T-helper 2 cell treated with Interferon-gamma antibody and Interleukin-4, amounts not matched to agents 100 ng/mL and 5 ng/mL, for 36 hours (primary cell): ENCODE results near the gene HMX1. TPM values are rescaled to one million over a fixed set of nuclear protein-coding genes. Genes with fewer than 3 reads are reported as not detected.

Experiments used
- intact Hi-C: fragments of 100-400 bp; cut with micrococcal nuclease; formaldehyde crosslinking; loops from one replicate; pipeline ENCODE4 v1.15.1; 2023
- total RNA-seq: library from RNA; stranded (reverse); gene quantifications from 2 replicates; pipeline ENCODE4 v1.2.3, GENCODE V29; 2022

HMX1 gene
- not detected in 2 replicates for total RNA-seq

DNA sequence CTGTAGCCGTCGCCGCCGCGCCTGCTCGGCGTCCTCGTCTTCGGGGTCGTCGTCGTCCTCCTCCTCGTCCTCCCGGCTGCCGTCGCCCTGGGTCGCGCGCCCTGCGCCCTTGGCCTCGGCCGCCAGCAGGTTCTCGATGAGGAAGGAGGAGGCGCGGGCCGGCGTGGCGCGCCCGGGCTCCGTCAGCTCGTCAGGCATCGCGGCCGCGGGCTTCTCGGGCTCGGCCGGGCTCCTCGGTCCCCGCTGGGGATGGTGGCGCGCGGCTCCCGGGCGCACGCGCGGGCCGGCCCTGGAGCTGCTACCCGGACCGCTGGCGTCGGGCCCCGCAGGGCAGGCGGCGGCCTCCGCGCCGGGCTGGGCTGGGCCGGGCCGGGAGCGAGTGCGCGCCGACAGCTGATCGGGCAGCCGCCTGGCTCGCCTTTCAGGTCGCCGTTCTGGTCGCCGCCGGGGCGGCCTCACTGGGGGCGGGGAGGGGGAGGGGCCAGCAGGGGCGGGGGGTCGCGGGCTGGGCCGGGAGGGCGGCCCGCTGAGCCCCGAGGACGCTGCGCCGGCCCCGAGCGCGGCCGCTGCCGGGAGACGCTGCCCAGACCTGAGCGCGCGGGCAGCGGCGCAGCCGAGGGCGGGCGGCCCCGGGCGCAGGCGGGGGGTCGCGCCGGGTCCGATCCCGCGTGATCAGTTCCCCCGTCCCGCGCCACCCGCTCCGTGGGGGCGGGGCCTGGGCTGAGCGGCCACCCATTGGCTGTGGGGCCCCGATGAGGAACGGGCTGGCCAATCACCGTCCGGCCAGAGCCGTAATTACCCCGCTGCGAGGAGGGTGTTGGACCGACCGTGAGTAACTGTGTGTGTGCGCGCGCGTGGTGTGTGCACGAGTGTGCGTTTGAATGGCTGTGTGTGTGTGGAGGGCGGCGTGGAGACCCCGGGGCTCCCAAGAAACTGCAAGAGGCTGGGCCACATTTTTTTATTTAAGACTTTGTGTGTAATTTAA, at the start of gene HMX1:
Gene HMX1 (minus strand): TSS at position 423 of the 985 bp plus-strand sequence. CDS start 225 bp downstream, at position 198.
- intact Hi-C loops = no loop called here

- intact Hi-C loops = no loop called here
These were observed 49.3 kb upstream of the HMX1 start for GRCh38 chr4:8920969-8921368.

DNA sequence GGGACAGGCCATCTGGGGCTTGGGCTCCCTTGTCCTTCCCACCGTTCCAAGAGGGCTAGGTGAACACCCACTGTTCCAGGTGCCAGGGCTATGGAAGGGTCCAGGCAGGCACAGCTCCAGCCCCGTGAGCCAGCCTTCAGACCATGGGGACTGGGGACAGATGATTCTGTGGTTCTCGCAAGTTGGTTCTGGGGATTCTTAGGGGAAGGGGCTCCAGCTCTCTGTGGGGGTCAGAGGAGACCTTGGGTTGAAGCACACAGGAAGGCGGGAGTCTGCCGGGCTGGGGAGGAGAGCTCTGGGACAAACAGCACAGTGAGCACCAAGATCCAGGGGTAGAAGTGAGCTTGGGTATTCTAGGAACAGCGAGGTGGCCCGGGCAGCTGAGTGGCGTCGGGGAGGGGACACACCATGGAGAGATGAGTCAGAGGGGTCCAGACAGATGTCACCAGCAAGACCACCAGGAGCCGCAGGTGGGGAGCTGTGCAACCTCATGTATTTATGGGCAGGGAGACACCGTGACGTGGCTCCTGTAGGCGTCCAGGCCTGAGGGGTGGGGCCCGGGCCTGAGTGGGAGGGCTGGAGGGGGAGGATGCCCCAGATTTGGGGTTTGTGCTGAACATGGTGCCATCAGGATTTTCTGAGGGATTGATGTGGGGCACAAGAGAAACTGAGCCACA, 48.8 kb upstream of the HMX1 start:
- intact Hi-C loops = no loop called here

- intact Hi-C loops = loop anchor here (10.0 kb wide), 2 partner anchors 315 to 455 kb away; no protein-coding TSS in a partner anchor
These were observed 48.1 kb upstream of the HMX1 start for GRCh38 chr4:8919651-8920288.

DNA sequence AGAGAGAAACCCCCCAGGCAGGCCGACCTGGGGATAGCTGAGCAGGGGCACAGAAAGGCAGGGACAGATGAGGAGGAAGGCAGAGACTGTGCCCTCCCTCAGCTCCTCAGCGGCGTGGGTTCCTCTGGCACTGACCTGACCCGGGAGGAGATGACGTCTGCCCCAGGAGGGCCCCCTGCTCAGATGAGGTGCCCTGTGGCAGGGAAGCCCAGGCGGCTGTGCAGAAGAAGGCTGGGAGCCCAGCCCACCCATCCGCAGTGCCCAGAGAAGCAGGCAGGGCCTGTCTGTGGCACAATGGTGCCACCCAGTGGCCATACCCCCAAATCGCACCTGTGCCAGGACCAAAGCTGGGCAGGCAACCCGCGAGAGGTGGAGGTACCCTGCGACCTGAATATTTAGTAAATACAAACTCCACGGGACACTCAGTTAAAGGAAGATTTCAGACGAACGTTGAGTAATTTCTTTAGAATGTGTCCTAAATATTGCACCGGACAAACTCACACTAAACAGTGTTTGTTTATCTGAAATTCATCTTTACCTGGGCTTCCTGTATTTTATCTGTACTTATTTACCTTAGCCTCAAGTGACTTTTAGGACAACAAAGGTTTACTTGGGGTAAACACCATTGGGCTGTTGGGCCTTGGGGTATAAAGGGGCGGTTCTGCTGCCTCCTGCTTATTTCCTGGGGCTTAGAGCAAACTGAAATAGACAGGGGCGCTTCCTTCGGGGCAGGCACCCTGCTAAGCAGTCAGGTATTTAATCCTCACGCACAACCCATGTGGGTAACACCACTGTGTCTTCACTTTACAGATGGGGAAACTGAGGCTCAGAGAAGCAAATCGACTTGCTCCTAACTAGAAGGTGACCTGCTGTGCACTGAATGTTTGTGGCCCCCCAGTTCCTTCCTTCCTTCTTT, 46.5 kb upstream of the HMX1 start:
- intact Hi-C loops = loop anchor here (10.0 kb wide), 2 partner anchors 313 to 453 kb away; no protein-coding TSS in a partner anchor

DNA sequence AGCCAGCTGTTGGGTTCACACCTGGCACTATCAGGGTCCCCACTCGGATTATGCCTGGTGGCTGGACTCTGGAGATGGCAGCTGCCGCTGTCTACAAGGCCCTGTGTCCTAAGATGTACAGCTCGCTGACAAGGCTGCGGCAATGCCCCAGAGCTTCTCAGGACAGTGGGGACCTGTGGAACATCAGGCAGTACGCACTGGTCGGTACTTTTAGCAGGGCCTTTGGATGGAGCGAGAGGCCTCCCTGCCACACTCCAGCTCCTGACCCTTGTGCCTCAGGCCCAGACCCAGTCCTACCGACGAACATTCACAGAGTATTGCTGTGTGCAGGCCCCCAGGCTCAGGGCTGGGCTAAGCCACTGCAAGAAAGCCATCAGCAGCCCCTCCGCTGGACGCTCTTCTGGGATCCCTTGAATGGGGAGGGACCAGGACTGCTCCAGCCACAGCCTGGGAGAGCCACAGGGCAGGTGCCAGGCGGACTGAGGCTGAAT, 45.7 kb upstream of the HMX1 start:
- intact Hi-C loops = loop anchor here (10.0 kb wide), 2 partner anchors 313 to 453 kb away; no protein-coding TSS in a partner anchor

DNA sequence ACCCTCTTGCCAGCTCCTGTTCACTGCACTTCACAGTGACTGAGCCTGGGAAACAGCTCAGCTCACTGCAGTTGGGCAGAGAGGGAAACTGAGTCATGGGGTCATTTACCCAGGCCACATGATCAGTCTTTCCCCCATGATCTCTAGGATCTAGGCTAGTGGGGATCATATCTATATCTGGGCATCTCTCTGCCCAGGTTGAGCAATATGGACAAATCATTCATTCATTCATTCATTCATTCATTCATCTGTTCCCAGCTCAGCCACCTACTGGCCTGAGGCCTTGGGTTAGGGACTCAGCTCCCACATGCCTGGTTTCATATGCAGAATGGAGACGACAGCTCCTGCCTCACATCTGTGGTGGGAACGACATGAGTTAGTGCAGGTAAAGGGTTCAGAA, 45.3 kb upstream of the HMX1 start:
- intact Hi-C loops = loop anchor here (10.0 kb wide), 2 partner anchors 312 to 452 kb away; no protein-coding TSS in a partner anchor

- intact Hi-C loops = loop anchor here (10.0 kb wide), 2 partner anchors 312 to 452 kb away; no protein-coding TSS in a partner anchor
These were observed 44.8 kb upstream of the HMX1 start for GRCh38 chr4:8916351-8916885.

DNA sequence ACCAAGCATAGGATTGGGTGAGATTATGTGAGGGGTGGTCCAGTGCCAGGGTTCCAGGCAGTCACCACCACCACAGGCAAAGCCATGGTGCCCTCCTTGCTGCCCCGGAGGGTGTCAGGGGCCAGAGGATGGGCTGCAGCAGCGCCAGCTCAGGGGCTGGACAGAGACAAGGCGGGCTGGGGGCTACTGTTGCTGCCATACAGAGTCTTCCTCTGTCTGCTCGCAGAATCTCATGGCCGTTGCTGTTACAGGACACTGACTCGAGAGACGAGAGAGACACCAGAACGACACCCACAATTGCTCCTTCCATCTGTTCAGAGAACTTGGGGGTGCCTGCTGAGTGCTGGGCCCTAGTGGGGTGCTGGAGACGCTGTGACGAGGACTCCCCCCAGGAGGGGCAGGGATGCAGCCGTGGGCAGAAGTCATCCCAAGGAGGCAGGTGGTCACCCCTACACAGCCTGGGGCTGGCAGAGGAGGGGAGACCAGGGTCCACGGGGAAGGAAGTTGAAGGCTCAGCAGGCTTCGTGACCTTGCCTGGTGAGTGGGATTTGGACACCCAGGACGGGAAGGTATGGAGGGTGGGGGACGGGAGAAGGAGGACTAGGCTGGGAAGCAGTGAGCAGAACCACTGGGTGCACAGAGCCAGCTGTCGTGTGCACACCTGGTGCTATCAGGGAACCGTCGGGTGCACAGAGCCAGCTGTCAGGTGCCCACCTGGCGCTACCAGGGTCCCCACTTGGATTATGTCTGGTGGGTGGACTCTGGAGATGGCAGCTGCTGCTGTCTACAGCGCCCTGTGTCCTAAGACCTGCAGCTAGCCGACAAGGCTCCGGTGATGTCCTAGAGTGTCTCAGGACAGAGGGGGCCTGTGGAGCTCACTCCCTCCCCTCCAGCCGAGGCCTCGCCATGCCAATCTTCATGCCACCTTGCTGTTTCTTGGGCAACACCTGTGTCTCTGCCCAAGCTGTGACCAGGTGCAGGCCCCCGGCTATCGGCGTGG, 43.9 kb upstream of the HMX1 start:
- intact Hi-C loops = loop anchor here (10.0 kb wide), 2 partner anchors 311 to 451 kb away; no protein-coding TSS in a partner anchor

DNA sequence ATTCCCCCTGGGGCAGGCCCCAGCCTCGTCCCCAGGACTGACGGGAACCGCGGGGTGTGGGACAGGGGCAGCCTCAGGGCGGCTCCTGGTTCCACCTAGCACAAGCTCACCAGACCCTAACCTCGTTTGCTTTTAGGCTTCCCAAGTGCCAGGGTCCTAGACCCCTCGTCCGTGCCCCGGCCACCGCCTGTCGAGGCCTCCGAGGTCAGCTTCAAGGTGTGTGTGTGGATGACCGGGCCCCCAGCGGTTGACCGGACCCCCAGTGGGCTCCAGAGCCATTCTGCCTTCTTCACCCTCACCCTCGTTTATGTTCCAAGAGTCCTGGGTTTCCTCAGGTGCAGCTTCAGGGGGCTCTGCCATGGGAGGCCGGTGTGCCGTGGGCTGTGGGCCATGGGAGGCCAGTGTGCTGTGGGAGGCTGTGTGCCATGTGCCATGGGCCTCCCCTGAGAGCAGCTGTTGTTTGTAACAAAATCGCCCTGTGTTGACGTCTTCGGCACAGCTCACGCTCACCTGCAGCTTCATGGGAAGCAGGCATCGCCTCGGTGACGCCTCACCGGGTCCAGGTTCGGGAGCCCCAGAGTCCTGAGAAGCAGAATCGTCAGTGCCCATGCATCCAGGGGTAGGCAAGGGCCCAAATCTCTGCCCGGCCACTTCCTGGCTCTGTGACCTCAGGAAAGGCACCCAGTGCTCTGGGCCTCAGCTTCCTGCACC, 43.0 kb upstream of the HMX1 start:
- intact Hi-C loops = loop anchor here (10.0 kb wide), 2 partner anchors 310 to 450 kb away; no protein-coding TSS in a partner anchor

- intact Hi-C loops = loop anchor here (10.0 kb wide), 2 partner anchors 309 to 449 kb away; no protein-coding TSS in a partner anchor
These were observed 42.3 kb upstream of the HMX1 start for GRCh38 chr4:8913858-8914460.

- intact Hi-C loops = loop anchor here (10.0 kb wide), 2 partner anchors 308 to 448 kb away; no protein-coding TSS in a partner anchor
These were observed 41.6 kb upstream of the HMX1 start for GRCh38 chr4:8913121-8913857.

GRCh38 chr4:8912506-8912905, 40.9 kb upstream of the HMX1 start:
- intact Hi-C loops = loop anchor here (10.0 kb wide), 2 partner anchors 308 to 448 kb away; no protein-coding TSS in a partner anchor

GRCh38 chr4:8912089-8912455, 40.4 kb upstream of the HMX1 start:
- intact Hi-C loops = loop anchor here (10.0 kb wide), 2 partner anchors 307 to 447 kb away; no protein-coding TSS in a partner anchor

GRCh38 chr4:8911316-8912088, 39.9 kb upstream of the HMX1 start:
- intact Hi-C loops = loop anchor here (10.0 kb wide), 2 partner anchors 307 to 447 kb away; no protein-coding TSS in a partner anchor
